ENCODE results near the gene CISD2. TPM values are rescaled to one million over a fixed set of nuclear protein-coding genes. Genes with fewer than 3 reads are reported as not detected.
"Not testable (repeated sequence)": the region's sequence is repeated elsewhere in the genome, so short reads cannot be mapped to it uniquely, and the experiment has no call there.

CISD2 gene
- total and polyA plus RNA-seq, 3 experiments from 2014 or later, result 36.0 to 43.7 (median 43.6) TPM

DNA sequence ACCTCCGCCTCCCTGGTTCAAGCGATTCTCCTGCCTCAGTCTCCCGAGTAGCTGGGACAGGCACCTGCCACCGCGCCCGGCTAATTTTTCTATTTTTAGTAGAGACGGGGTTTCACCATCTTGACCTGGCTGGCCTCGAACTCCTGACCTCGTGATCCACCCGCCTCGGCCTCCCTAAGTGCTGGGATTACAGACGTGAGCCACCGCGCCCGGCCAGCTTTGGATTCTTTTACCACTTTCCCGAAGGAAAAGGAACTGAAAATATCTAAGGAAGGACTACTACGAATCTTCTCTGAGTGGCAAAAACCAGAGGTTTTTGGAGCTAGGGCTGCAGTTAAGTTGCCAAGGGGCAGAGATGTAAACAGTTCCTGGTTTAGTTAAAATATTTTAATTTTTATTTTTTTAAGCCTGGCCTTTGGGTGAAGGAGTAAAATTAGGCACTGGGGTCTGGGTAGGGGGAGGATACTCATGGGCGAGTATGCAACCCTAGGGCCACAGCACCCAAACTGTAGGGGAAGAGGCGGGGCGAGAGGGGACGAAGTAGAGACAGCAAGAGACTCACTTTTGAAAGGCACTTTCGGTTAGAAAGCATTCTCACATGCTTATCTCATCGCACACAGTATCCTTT is 525 bp upstream of the CISD2 start:
- CTCF ChIA-PET, result interaction anchor here (1.4 to 2.5 kb wide), 4 partner anchors 41 to 438 kb away, joined by 3 to 29 read pairs (median 6); partner anchors contain the start of gene UBE2D3
- peaks cover 53 to 82% (median 81%) of the 10 kb centered on the region in 3 donors for H3K4me1 Mint-ChIP-seq
- DNase-seq, result peak in 2 of 5 donors; percentile 1 to 4
- H3K9me3 Mint-ChIP-seq, result no peaks in the 10 kb centered on the region
- peak overlapping the region; percentile 98 for H3K27ac ChIP-seq (ENCODE audit: low read depth, low read length)
- no peaks in the 10 kb centered on the region for H3K27me3 Mint-ChIP-seq
- POLR2A ChIA-PET, result interaction anchor here (0.6 to 5.0 kb wide), 8 partner anchors 42 to 438 kb away, joined by 3 to 182 read pairs (median 7); partner anchors contain the start of genes MANBA, SLC9B1, SLC9B2 and UBE2D3
- H3K36me3 ChIP-seq (ENCODE audit: insufficient read depth, low read length), result no peaks in the 10 kb centered on the region
- peak overlapping the region; percentile 80 for H3K4me3 ChIP-seq (ENCODE audit: low read length)
- H3K27ac Mint-ChIP-seq, result peak overlapping the region; percentile 97 to 100 (median 100)
- peak overlapping the region; percentile 89 to 99 (median 96) for H3K4me3 Mint-ChIP-seq
- H3K9me3 ChIP-seq (ENCODE audit: low read length), result no peaks in the 10 kb centered on the region
- H3K36me3 Mint-ChIP-seq, result peaks cover 0 to 20% (median 9%) of the 10 kb centered on the region in 3 donors
- no peaks in the 10 kb centered on the region for H3K27me3 ChIP-seq (ENCODE audit: insufficient read depth, low read length, poor library complexity, severe bottlenecking)
- H3K4me1 ChIP-seq (ENCODE audit: insufficient read depth, low read length), result peaks cover 26% of the 10 kb centered on the region

DNA sequence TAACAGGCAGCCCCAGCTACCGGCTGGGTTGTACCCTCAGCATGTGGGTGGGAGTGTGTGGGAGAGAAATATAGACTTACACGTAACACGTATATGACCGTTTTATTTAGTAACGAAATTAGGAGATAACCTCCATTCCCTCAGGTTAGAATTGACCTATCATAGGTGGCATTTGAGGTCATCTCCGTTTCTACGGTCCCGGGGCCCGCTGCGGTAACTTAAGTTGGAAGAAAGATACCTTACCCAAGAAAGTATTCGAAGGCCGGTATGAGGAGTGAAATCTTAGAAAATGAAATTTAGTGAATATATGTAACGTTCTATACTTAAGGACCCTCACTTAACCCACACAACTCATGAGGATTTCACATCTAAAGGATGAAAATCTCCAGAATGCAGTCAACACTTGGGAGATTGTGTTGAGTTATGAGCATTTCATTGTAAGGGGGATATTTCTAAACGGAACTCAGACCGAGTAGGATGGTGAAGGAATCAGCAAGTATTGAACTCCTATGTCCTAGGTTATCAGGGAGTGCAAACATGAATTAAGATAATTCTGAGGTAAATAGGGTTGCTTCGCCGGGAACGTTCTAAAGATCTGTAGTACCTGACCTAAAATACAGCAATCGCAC is 891 bp downstream of the CISD2 start:
- POLR2A ChIA-PET, result interaction anchor here (0.7 to 5.0 kb wide), 10 partner anchors 12 to 525 kb away, joined by 3 to 182 read pairs (median 4); partner anchors contain the start of genes MANBA, SLC39A8, SLC9B1 and UBE2D3
- H3K27ac ChIP-seq (ENCODE audit: low read depth, low read length), result peak overlapping the region; percentile 98
- no peaks in the 10 kb centered on the region for H3K27me3 ChIP-seq (ENCODE audit: insufficient read depth, low read length, poor library complexity, severe bottlenecking)
- H3K4me1 Mint-ChIP-seq, result peaks cover 58 to 82% (median 73%) of the 10 kb centered on the region in 3 donors
- peak overlapping the region; percentile 80 for H3K4me3 ChIP-seq (ENCODE audit: low read length)
- H3K9me3 Mint-ChIP-seq, result no peaks in the 10 kb centered on the region
- no peaks in the 10 kb centered on the region for H3K27me3 Mint-ChIP-seq
- no peak for DNase-seq
- H3K4me3 Mint-ChIP-seq, result peak overlapping the region; percentile 89 to 99 (median 96)
- CTCF ChIA-PET, result interaction anchor here (0.9 to 2.5 kb wide), 6 partner anchors 42 to 439 kb away, joined by 3 to 29 read pairs (median 4); partner anchors contain the start of gene UBE2D3
- no peaks in the 10 kb centered on the region for H3K9me3 ChIP-seq (ENCODE audit: low read length)
- peaks cover 26% of the 10 kb centered on the region for H3K4me1 ChIP-seq (ENCODE audit: insufficient read depth, low read length)
- peak overlapping the region; percentile 97 to 100 (median 100) for H3K27ac Mint-ChIP-seq
- H3K36me3 Mint-ChIP-seq, result peaks cover 0 to 30% (median 7%) of the 10 kb centered on the region in 3 donors
- H3K36me3 ChIP-seq (ENCODE audit: insufficient read depth, low read length), result peaks cover under 1% of the 10 kb centered on the region

DNA sequence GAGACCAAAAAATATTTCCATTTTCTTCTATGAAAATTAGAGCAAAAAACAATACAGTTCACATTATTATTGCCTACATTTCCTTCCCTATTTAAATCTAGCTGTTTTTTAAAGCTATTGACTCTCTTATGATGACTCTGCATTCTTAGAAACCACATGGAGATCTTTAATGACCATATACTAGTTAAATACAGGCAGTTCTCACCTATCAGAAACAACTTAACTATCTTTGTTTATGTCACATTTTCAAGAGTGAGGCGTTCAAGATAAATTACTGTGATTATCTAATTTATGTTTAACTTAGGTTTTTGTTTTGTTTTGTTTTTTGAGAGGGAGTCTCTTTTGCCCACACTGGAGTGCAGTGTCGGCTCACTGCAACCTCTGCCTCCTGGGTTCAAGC is 3.0 kb downstream of the CISD2 start:
- H3K4me3 ChIP-seq (ENCODE audit: low read length), result no peak overlapping the region
- H3K27ac ChIP-seq (ENCODE audit: low read depth, low read length), result no peak overlapping the region
- ChIA-PET POLR2A (no interaction called here), CTCF (no interaction called here)
- peaks cover 7% of the 10 kb centered on the region for H3K36me3 ChIP-seq (ENCODE audit: insufficient read depth, low read length)
- Mint-ChIP-seq H3K4me1 (peaks cover 46 to 74% (median 65%) of the 10 kb centered on the region in 3 donors), H3K36me3 (peaks cover 1 to 47% (median 15%) of the 10 kb centered on the region in 3 donors), H3K27ac (peak overlapping the region in 3 of 8 donors; percentile 11 to 70 (median 32)), H3K9me3 (no peaks in the 10 kb centered on the region), H3K27me3 (no peaks in the 10 kb centered on the region), H3K4me3 (peak overlapping the region in 2 of 7 donors; percentile 4 to 55)
- H3K9me3 ChIP-seq (ENCODE audit: low read length), result no peaks in the 10 kb centered on the region
- H3K4me1 ChIP-seq (ENCODE audit: insufficient read depth, low read length), result peaks cover 19% of the 10 kb centered on the region
- no peak for DNase-seq
- H3K27me3 ChIP-seq (ENCODE audit: insufficient read depth, low read length, poor library complexity, severe bottlenecking), result no peaks in the 10 kb centered on the region

DNA sequence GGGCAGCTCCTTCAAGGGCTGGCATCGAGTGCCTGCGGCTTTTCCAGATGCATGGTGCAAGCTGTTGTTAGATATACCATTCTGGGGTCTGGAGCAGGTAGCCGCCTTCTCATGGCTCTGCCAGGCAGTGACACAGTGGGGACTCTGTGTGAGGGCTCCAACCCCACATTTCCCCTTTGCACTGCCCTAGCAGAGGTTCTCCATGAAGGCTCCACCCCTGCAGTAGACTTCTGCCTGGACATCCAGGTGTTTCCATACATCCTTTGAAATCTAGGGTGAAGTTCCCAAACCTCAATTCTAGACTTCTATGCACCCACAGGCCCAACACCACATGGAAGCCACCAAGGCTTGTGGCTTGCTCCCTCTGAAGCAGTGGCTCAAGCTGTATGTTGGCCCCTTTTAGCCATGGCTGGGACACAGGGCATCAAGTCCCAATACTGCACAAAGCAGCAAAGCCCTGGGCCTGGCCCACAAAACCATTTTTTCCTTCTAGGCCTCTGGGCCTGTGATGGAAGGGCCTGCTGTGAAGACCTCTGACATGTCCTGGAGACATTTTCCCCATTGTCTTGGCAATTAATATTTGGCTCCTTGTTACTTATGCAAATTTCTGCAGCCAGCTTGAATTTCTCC is 8.8 kb downstream of the CISD2 start:
- CTCF ChIA-PET; H3K27me3 Mint-ChIP-seq; DNase-seq; POLR2A ChIA-PET; H3K4me3 ChIP-seq (ENCODE audit: low read length); H3K27ac ChIP-seq (ENCODE audit: low read depth, low read length); H3K4me3 Mint-ChIP-seq; H3K9me3 ChIP-seq (ENCODE audit: low read length); H3K4me1 ChIP-seq (ENCODE audit: insufficient read depth, low read length); H3K36me3 ChIP-seq (ENCODE audit: insufficient read depth, low read length); H3K27me3 ChIP-seq (ENCODE audit: insufficient read depth, low read length, poor library complexity, severe bottlenecking); H3K27ac Mint-ChIP-seq; H3K9me3 Mint-ChIP-seq: not testable (repeated sequence)
- Mint-ChIP-seq H3K36me3 (peaks cover 10 to 42% (median 19%) of the 10 kb centered on the region in 3 donors), H3K4me1 (peaks cover 15 to 38% (median 33%) of the 10 kb centered on the region in 3 donors)

DNA sequence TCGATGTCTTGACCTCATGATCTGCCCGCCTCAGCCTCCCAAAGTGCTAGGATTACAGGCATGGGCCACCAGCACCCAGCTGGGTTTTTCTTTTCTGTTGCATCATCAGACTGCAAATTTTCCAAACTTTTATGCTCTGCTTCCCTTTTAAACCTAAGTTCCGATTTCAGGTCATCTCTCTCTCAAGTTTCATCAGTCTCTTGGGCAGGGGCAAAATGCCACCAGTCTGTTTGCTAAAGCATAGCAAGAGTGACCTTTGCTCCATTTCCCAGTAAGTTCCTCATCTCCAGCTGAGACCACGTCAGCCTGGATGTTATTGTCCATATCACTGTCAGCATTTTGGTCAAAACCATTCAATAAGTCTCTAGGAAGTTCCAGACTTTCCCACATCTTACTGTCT is 9.6 kb downstream of the CISD2 start:
- H3K4me3 ChIP-seq (ENCODE audit: low read length); CTCF ChIA-PET; H3K27me3 ChIP-seq (ENCODE audit: insufficient read depth, low read length, poor library complexity, severe bottlenecking); POLR2A ChIA-PET; H3K9me3 Mint-ChIP-seq; H3K4me1 ChIP-seq (ENCODE audit: insufficient read depth, low read length); H3K27ac ChIP-seq (ENCODE audit: low read depth, low read length); H3K4me3 Mint-ChIP-seq; DNase-seq; H3K9me3 ChIP-seq (ENCODE audit: low read length); H3K27me3 Mint-ChIP-seq; H3K36me3 ChIP-seq (ENCODE audit: insufficient read depth, low read length): not testable (repeated sequence)
- Mint-ChIP-seq H3K36me3 (peaks cover 10 to 39% (median 16%) of the 10 kb centered on the region in 3 donors), H3K27ac (peak overlapping the region in 1 of 8 donors; percentile 64), H3K4me1 (peaks cover 17 to 37% (median 31%) of the 10 kb centered on the region in 3 donors)

DNA sequence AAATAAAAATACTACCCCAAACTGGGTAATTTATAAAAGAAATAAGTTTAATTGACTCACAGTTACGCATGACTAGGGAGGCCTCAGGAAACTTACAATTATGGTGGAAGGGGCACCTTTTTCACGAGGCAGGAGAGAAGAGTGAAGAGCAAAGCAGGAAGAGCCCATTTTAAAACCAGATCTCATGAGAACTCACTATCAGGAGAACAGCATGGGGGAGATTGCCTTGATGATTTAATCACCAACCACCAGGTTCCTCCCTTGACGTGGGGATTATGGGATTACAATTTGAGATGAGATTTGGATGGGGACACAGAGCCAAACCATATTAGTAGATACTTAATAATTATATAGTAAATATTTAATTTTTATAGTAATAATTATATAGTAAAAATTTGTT is 10.1 kb downstream of the CISD2 start:
- Histone ChIP-seq H3K36me3 (ENCODE audit: insufficient read depth, low read length) (peaks cover 7% of the 10 kb centered on the region), H3K4me3 (ENCODE audit: low read length) (no peak overlapping the region), H3K9me3 (ENCODE audit: low read length) (no peaks in the 10 kb centered on the region), H3K4me1 (ENCODE audit: insufficient read depth, low read length) (no peaks in the 10 kb centered on the region), H3K27me3 (ENCODE audit: insufficient read depth, low read length, poor library complexity, severe bottlenecking) (no peaks in the 10 kb centered on the region), H3K27ac (ENCODE audit: low read depth, low read length) (no peak overlapping the region)
- peaks cover 10 to 36% (median 16%) of the 10 kb centered on the region in 3 donors for H3K36me3 Mint-ChIP-seq
- ChIA-PET CTCF (no interaction called here), POLR2A (no interaction called here)
- H3K9me3 Mint-ChIP-seq, result peaks cover 0 to 2% (median 0%) of the 10 kb centered on the region in 5 donors
- no peak overlapping the region for H3K4me3 Mint-ChIP-seq
- no peak overlapping the region for H3K27ac Mint-ChIP-seq
- DNase-seq, result no peak
- H3K4me1 Mint-ChIP-seq, result peaks cover 17 to 37% (median 35%) of the 10 kb centered on the region in 3 donors
- no peaks in the 10 kb centered on the region for H3K27me3 Mint-ChIP-seq

DNA sequence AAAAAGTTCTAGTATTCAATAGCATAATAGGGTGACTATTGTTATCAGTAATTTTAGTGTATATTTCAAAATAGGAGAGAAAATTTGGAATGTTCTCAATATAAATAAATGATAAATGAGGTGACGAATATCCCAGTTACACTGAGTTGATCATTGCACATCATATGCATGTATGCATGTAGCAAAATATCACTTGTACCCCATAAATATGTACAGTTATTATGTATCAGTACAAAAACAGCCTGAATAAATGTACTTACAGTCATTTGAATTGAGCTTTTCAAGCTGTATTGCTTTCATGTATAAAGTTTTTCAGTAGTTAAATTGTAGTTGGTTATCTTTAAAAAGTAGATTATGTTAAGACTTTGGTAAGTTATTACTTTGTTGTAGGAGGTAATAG is 12.6 kb downstream of the CISD2 start:
- Histone ChIP-seq H3K9me3 (ENCODE audit: low read length) (no peaks in the 10 kb centered on the region), H3K4me3 (ENCODE audit: low read length) (no peak overlapping the region), H3K36me3 (ENCODE audit: insufficient read depth, low read length) (no peaks in the 10 kb centered on the region), H3K27me3 (ENCODE audit: insufficient read depth, low read length, poor library complexity, severe bottlenecking) (no peaks in the 10 kb centered on the region), H3K4me1 (ENCODE audit: insufficient read depth, low read length) (no peaks in the 10 kb centered on the region), H3K27ac (ENCODE audit: low read depth, low read length) (no peak overlapping the region)
- Mint-ChIP-seq H3K4me3 (no peak overlapping the region), H3K27me3 (no peaks in the 10 kb centered on the region), H3K9me3 (peaks cover 0 to 2% (median 0%) of the 10 kb centered on the region in 5 donors), H3K4me1 (peaks cover 10 to 25% (median 23%) of the 10 kb centered on the region in 3 donors), H3K36me3 (peaks cover 6 to 23% (median 10%) of the 10 kb centered on the region in 3 donors), H3K27ac (peak overlapping the region in 1 of 8 donors; percentile 30)
- ChIA-PET POLR2A (no interaction called here), CTCF (no interaction called here)
- DNase-seq, result no peak

DNA sequence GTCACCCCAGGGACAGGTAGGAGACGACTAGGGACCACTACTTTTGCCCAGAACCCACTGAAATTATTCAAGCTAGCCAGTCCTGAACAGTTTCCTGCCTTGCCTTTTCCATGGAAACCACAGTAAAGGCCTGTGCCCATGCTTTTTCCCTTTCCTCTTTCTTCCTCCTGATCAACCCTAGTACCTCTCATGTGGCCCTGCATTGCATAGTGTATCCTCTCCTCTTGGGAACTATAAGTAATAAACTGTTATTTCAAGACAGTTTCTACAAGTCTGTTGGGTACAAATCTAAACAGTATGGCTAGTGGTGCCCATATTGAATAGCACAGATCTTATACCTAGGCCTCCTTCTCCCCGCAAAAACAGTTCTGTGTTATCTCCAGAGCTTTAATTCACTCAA is 14.5 kb downstream of the CISD2 start:
- POLR2A ChIA-PET, result no interaction called here

More for the DNA sequence above, 14.5 kb downstream of the CISD2 start:
- Histone ChIP-seq H3K27me3 (ENCODE audit: insufficient read depth, low read length, poor library complexity, severe bottlenecking) (no peaks in the 10 kb centered on the region), H3K9me3 (ENCODE audit: low read length) (no peaks in the 10 kb centered on the region), H3K36me3 (ENCODE audit: insufficient read depth, low read length) (no peaks in the 10 kb centered on the region), H3K4me3 (ENCODE audit: low read length) (no peak overlapping the region), H3K4me1 (ENCODE audit: insufficient read depth, low read length) (no peaks in the 10 kb centered on the region), H3K27ac (ENCODE audit: low read depth, low read length) (no peak overlapping the region)
- Mint-ChIP-seq H3K4me3 (no peak overlapping the region), H3K9me3 (peaks cover 0 to 2% (median 0%) of the 10 kb centered on the region in 5 donors), H3K27me3 (no peaks in the 10 kb centered on the region), H3K36me3 (peaks cover 4 to 18% (median 6%) of the 10 kb centered on the region in 3 donors), H3K27ac (no peak overlapping the region), H3K4me1 (peaks cover 10 to 24% (median 22%) of the 10 kb centered on the region in 3 donors)
- no peak for DNase-seq
- CTCF ChIA-PET, result no interaction called here

All from CD8-positive, alpha-beta memory T cell (primary cell).